Stomach (tissue), 9 donors: Measurements from ENCODE around the gene COG7. TPM values are rescaled to one million over a fixed set of nuclear protein-coding genes. Genes with fewer than 3 reads are reported as not detected.

ENCODE experiments used
- DNase-seq, 2 donors: peaks; one replicate each; pipeline versions ENCODE4 v3.0.0 to v3.0.0-alpha.2; 2013 to 2019
- H3K27ac ChIP-seq, 5 donors: fragments of 200-600 bp in 4 of 5; sonication (generic) in 4 of 5; one replicate each; pipeline ENCODE4 v1.5.1; 2013 to 2019; ENCODE audit warnings: mild to moderate bottlenecking in 1 of 5, moderate library complexity in 1 of 5
- H3K27me3 ChIP-seq, 3 donors: fragments of 200-600 bp; sonication (generic); one replicate each; pipeline ENCODE4 v1.5.1; 2017 to 2019; ENCODE audit warnings: mixed run types in 1 of 3
- H3K36me3 ChIP-seq, 4 donors: fragments of 200-600 bp; sonication (generic); 1 replicate in 3 of 4; 2 replicates in 1 of 4; pipeline ENCODE4 v1.5.1; 2016 to 2019
- H3K4me1 ChIP-seq, 4 donors: fragments of 200-600 bp; sonication (generic); one replicate each; pipeline ENCODE4 v1.5.1; 2016 to 2019
- H3K4me3 ChIP-seq, 4 donors: fragments of 200-600 bp; sonication (generic) in 3 of 4; one replicate each; pipeline ENCODE4 v1.5.1; 2016 to 2019; ENCODE audit warnings: mild to moderate bottlenecking in 1 of 4
- H3K9me3 ChIP-seq, 4 donors: fragments of 200-600 bp; sonication (generic); one replicate each; pipeline ENCODE4 v1.5.1; 2016 to 2019
- EP300 ChIP-seq: sonication (generic); formaldehyde crosslinking; IDR thresholded peaks from one replicate; pipeline ENCODE4 v1.6.1; 2017; ENCODE audit warnings: antibody characterized with exemption
- POLR2A ChIP-seq, 4 donors: fragments of 450-650 bp; IDR thresholded peaks; one replicate each; pipeline ENCODE4 v1.6.1; 2016; ENCODE audit warnings: antibody characterized with exemption in 4 of 4, control low read depth in 2 of 4, mild to moderate bottlenecking in 1 of 4, moderate library complexity in 1 of 4
- POLR2AphosphoS5 ChIP-seq, 3 donors: sonication (generic); formaldehyde crosslinking; IDR thresholded peaks; one replicate each; pipeline ENCODE4 v1.6.1; 2016; ENCODE audit warnings: antibody characterized with exemption in 3 of 3
- WGBS, 5 donors: extraction: QIAGEN DNeasy Blood & Tissue Kit in 3 of 5; methylation state at CpG; one replicate each; pipeline versions ENCODE4 v1.1.5 to v1.1.7; 2013 to 2018; 5-methylcytosine and 5-hydroxymethylcytosine counted together
- intact Hi-C: fragments of 100-400 bp; cut with DNase I; formaldehyde crosslinking; loops from one replicate; pipeline ENCODE4 v1.15.1; 2023; ENCODE audit warnings: low total_unique reads
- polyA plus RNA-seq, 3 donors: library from polyadenylated mRNA; stranded (reverse); fragments of 200-250 nt; gene quantifications; one replicate each; pipeline ENCODE4 v1.2.3, GENCODE V29; 2013
- total RNA-seq, 5 donors: library from RNA; depleted of rRNA; stranded (reverse); fragments of >200 nt; gene quantifications; one replicate each; pipeline versions ENCODE4 v1.1.0 to v1.2.3, GENCODE V29; 2014 to 2016
- TF ChIP-seq, protein P1 (sequence below), 7 experiments: fragments of 450-650 bp in 4 of 7; fragments of 200-600 bp in 3 of 7; sonication (generic) in 3 of 7; IDR thresholded peaks; one replicate each; pipeline ENCODE4 v1.5.1; 2016 to 2019; ENCODE audit warnings: antibody characterized with exemption in 7 of 7, control low read depth in 2 of 7, mild to moderate bottlenecking in 1 of 7
- donor health status: healthy with polysubstance abuse.
- donor health status: Bipolar disorder and iron deficiency.
- donor health status: healthy.

COG7 gene
- total and polyA plus RNA-seq, 8 donors, result 11.0 to 80.5 (median 27.7) TPM

DNA sequence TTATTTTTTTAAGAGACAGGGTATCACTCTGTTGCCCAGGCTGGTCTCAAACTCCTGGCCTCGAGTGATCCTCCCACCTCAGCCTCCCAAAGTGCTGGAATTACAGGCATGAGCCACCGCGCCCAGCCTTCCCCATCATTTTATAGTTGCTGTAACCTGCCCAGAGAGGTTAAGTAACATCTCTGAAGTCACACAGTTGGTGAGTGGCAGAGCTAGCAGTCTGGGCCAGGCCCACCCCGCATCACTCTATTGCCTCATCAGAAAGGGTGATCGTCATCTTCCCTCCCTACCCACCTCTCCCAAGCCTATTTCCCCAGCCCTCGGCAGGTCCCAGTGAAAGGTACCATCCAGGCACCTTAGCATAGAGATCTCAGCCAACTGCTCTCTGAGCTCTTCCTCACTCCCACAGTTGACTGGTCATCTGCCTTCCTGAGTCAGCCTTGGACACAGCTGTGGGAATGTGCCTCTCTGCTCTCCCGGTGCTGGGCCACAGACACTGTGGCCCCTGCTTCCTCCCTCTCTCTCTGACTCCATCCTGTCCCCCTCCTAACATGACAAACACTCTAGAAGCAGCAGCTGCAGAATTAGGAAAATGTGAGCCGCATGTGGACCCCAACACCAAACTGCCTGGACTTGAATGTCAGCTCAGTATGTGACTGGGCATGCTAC, 93.8 kb downstream of the COG7 start:
- no peak for DNase-seq
- intact Hi-C loops, result no loop called here
- no peak for TF ChIP-seq POLR2AphosphoS5 (IDR thresholded peaks at IDR 0.05)
- TF ChIP-seq, protein P1, sequence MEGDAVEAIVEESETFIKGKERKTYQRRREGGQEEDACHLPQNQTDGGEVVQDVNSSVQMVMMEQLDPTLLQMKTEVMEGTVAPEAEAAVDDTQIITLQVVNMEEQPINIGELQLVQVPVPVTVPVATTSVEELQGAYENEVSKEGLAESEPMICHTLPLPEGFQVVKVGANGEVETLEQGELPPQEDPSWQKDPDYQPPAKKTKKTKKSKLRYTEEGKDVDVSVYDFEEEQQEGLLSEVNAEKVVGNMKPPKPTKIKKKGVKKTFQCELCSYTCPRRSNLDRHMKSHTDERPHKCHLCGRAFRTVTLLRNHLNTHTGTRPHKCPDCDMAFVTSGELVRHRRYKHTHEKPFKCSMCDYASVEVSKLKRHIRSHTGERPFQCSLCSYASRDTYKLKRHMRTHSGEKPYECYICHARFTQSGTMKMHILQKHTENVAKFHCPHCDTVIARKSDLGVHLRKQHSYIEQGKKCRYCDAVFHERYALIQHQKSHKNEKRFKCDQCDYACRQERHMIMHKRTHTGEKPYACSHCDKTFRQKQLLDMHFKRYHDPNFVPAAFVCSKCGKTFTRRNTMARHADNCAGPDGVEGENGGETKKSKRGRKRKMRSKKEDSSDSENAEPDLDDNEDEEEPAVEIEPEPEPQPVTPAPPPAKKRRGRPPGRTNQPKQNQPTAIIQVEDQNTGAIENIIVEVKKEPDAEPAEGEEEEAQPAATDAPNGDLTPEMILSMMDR (IDR thresholded peaks at IDR 0.05), result no peak
- TF ChIP-seq EP300, result no peak
- no peak for TF ChIP-seq POLR2A (IDR thresholded peaks at IDR 0.05)
- no peaks in the 10 kb centered on the region for H3K36me3 ChIP-seq
- H3K9me3 ChIP-seq, result no peaks in the 10 kb centered on the region
- H3K4me1 ChIP-seq, result peaks cover 11 to 23% (median 16%) of the 10 kb centered on the region in 4 donors
- peaks cover 0 to 4% (median 0%) of the 10 kb centered on the region in 3 donors for H3K27me3 ChIP-seq
- WGBS, 5 donors, result 74 to 87% (median 77%) methylated on average over 8 of the region's 8 CpGs
- no peak overlapping the region for H3K4me3 ChIP-seq
- H3K27ac ChIP-seq, result no peak overlapping the region

GRCh38 chr16:23357761-23358290, 95.2 kb downstream of the COG7 start:
- intact Hi-C loops, result no loop called here
- H3K9me3 ChIP-seq, result no peaks in the 10 kb centered on the region
- DNase-seq, result no peak
- peaks cover 5 to 14% (median 10%) of the 10 kb centered on the region in 4 donors for H3K4me1 ChIP-seq
- TF ChIP-seq POLR2A (IDR thresholded peaks at IDR 0.05), result no peak
- 84 to 90% (median 86%) methylated on average over 7 to 8 of the region's 8 CpGs for WGBS, 5 donors
- no peak overlapping the region for H3K4me3 ChIP-seq
- peaks cover 0 to 11% (median 0%) of the 10 kb centered on the region in 3 donors for H3K27me3 ChIP-seq
- no peaks in the 10 kb centered on the region for H3K36me3 ChIP-seq
- H3K27ac ChIP-seq, result no peak overlapping the region

- Histone ChIP-seq H3K4me3 (no peak overlapping the region), H3K27ac (no peak overlapping the region), H3K4me1 (peaks cover 0 to 5% (median 2%) of the 10 kb centered on the region in 4 donors), H3K36me3 (no peaks in the 10 kb centered on the region), H3K9me3 (no peaks in the 10 kb centered on the region), H3K27me3 (peaks cover 0 to 11% (median 0%) of the 10 kb centered on the region in 3 donors)
- intact Hi-C loops, result no loop called here
- TF ChIP-seq, protein P1 (IDR thresholded peaks at IDR 0.05), result no peak
- no peak for TF ChIP-seq POLR2A (IDR thresholded peaks at IDR 0.05)
- TF ChIP-seq EP300, result no peak
- no peak for TF ChIP-seq POLR2AphosphoS5 (IDR thresholded peaks at IDR 0.05)
- DNase-seq, result no peak
- 90 to 96% (median 92%) methylated on average over 5 to 7 of the region's 7 CpGs for WGBS, 5 donors
Observed at GRCh38 chr16:23356941-23357340, 96.0 kb downstream of the COG7 start.

DNA sequence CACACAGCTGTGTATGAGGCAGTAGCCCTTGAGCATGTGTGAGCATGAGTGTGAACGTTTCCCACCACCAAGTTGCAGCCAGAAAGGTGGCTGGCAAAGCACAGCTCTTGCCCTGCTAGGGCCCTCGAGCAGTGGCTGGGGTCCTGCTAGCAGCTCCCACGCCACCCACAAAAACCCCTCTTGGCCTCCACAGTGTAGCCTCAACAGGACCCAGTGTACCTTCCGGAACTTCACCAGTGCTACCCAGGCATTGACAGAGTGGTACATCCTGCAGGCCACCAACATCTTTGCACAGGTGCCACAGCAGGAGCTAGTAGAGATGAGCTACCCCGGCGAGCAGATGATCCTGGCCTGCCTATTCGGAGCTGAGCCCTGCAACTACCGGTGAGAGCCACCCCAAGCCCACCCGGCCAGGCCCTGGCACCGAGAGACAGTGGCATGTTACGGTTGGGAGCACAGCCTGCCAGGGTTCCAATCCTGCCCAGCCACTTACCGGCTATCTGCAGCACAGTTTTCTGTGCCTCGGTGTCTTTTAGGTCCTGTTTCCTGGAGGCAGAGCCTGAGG, 97.8 kb downstream of the COG7 start:
- H3K27me3 ChIP-seq, result peaks cover 0 to 11% (median 0%) of the 10 kb centered on the region in 3 donors
- no peak overlapping the region for H3K27ac ChIP-seq
- no peak overlapping the region for H3K4me3 ChIP-seq
- H3K36me3 ChIP-seq, result no peaks in the 10 kb centered on the region
- intact Hi-C loops, result no loop called here
- WGBS, 5 donors, result 72 to 95% (median 92%) methylated on average over 4 to 13 of the region's 13 CpGs
- TF ChIP-seq POLR2A (IDR thresholded peaks at IDR 0.05), result no peak
- TF ChIP-seq, protein P1 (IDR thresholded peaks at IDR 0.05), result no peak
- no peak for TF ChIP-seq POLR2AphosphoS5 (IDR thresholded peaks at IDR 0.05)
- no peak for TF ChIP-seq EP300
- no peaks in the 10 kb centered on the region for H3K9me3 ChIP-seq
- no peak for DNase-seq
- H3K4me1 ChIP-seq, result no peaks in the 10 kb centered on the region
